GM19395 (cell line): ENCODE measurements around the gene FZD7.

Experiments used
- ATAC-seq: cut with Tn5 transposase; IDR thresholded peaks from one replicate; pipeline ENCODE4 v1.9.1; 2021; ENCODE audit warnings: mild to moderate bottlenecking, moderate library complexity; ENCODE audit not compliant: unreplicated experiment

Gene FZD7

DNA sequence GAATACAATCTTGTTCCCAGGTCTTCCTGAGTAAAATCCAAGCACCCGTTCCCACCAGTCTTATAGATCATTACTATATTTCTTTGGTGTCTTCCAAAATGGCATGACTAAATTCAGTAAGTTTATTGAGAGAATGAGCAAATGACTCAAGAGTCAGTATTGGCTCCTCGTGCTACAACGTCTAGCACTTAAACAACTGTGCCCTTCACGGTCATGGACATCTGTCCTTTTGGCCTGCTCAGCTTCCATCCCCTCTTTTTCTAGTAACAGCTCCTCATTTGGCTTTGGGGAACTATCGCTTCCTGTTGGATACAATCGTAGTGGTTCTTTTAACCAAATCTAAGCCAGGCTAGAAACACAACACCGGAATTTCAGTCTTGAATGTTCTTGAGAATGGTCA, 24.1 kb upstream of the FZD7 start:
- ATAC-seq: no peak

DNA sequence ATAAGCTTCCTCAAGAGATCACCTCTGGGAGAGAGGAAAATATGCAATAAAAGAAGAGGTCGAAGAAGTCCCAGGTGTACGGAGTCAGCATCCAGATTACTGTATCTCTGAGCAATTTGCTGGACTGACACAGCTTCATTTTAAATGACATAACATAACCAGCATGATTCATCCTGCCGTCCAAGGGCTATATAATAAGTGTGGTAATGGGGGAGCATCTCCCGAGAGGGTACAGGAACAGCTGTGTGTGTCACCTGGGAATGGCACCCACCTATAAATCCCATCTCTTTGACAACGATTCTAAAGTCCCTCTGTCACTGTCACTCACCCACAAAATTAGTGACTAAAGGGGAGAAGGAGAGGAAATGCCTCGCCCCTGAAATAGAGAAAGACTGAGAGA, 19.3 kb upstream of the FZD7 start:
- ATAC-seq: no peak

DNA sequence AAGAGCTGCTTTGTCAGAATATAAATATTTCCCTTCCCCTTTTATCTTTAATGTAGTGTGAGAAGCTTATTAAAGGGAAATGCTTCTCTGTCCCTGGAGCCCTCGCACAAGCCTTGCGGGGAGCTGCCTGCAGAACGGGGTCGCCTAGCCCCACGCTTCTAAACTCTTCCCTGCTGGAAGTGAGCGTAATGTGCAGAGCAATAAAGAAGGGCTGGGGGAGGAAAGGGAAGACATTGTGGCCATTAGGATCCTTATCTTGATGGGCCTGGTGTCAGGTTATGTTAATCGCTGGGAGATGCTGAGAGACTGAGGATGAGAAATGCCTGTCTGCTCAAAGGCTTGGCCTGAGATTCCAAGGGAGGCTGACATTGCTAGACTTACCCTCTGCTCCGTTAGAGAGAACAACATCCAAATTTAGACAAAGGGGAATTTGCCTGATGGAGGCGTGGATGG, 18.9 kb upstream of the FZD7 start:
- no peak for ATAC-seq

DNA sequence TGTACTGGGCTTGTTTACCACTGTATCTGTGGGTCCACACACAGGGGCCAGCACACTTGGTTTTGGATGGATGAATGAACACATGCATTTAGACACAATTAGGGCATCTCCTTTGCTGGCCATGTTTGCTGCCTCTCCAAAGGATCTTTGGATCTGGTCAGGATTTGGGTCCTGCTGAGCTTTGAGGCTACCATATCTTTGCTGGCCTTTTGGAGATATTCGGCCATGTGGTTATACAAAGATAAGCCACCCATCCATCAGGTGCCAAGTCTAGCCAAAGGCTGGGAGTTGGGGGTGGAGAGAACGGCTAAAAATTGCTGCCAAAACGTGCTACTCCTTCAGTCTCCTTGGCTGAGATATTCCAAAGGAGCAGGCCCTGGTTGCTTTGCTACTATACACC, 18.2 kb upstream of the FZD7 start:
- ATAC-seq: no peak

DNA sequence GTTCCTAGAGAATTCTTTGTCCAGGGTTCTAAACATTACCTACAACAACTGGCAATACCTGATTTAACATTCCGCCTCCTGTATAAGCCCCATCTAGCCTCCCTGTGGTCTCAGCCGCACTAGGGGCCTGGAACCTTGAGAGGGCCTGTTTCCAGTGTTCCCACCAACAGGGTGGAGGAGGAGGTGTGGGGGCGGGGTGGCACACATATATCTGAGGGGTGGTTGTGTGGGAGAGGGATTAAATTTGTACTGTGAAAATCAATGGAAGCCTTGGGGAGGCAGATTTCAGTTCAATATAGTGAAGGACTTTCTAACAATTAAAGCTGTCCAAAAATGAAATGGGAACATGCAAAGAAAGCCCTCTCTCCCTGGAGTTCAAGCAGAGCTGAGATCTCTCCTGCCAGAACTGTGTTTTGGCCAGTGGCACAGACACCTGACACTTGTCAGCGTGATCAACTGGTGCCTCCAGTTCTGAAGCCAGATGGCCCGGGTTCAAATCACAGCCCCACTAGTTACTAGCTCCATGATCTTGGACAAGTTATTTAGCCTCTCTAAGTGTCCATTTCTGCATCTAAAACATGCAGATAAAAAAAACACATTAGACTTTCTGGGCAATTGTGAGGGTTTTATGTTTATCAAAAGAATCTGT, 17.0 kb upstream of the FZD7 start:
- no peak for ATAC-seq

DNA sequence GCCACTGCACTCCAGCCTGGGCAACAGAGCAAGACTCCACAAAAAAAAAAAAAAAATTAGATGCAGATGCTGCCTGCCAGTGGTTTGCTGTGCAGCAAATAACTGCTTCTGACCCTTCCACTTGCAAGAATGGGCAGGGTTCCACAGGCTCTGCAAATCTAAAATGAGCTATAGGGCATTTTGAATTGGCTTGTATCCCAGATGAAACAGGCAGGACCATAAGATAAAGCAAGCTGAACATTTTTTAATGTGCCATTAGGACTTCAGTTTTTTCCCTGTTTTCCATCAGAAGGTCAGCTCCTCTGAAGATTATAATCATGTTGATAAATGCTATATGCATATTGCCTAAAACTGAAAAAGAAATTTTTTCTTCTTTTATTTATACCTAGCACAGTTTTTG, 15.7 kb upstream of the FZD7 start:
- no peak for ATAC-seq

DNA sequence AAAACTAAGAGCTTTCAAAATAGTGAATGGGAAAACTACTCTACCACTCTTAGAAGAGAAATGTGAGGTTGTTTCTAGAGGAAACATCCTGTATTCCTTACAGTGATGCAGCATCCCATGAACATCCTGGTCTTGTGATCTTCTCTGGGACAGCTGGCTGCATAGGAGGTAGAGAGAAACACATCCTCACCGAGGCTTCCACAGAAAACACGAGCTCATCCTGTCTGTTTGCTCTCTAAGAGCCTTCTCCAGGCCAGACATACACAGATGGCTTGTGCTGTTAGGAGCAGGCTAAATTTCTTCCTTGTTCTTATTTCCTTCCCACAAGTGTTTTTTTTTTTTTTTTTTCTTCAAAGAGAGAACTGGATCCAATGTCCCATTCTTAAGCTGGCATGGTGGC, 14.7 kb upstream of the FZD7 start:
- ATAC-seq: no peak

DNA sequence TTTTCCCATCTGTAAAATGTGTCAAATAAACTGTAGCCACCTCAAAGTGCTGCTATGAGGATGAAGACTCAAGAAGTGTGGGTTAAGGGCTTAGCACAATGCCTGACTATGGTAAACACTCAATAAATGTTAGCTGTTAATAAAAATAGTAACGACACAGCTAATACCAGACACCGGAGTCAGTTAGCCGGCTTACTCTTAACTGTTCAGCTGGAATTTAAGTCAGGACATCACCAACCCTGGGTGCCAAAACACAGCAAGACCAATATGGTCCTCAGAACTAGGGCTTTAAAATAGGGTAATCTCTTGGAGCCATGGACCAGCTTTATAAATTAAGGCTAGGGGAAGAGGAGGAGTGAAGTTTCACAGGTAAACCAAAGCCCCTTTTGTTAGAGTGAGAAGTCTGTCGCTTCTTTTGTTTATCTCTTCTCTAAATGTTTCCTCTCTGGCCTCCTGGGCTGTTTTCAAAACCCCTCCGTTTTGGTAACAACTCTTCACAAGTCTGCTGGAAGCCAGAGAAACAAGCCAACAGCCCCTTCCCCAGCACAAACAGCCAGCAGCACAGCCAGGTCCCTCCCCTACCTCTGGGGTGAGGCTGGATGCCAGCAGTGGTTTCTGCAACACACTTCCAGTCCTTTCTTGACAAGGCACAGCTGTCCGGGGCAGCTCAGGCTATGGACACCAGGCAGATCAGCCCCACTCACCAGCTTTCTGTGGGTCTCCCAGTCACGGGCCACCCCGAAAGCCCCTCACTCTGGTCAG, 13.8 kb upstream of the FZD7 start:
- no peak for ATAC-seq

DNA sequence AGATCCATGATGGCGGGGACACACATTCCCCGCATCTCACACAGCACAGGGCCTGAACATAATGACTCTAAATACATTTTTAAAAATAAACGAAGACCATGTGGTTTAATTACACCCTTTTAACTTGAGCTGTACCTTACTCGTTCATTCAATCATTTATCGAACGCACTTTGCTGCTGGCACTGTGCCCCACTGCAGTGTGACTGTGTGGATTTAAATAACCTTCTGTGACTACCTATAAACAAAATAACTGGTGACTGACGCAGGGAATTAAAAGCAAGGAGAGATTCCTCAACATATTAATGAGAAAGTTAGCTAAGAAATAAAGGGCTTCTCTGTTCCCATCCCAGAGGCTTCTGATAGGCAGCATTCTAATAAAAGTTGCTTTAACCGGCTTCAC, 10.9 kb upstream of the FZD7 start:
- no peak for ATAC-seq

DNA sequence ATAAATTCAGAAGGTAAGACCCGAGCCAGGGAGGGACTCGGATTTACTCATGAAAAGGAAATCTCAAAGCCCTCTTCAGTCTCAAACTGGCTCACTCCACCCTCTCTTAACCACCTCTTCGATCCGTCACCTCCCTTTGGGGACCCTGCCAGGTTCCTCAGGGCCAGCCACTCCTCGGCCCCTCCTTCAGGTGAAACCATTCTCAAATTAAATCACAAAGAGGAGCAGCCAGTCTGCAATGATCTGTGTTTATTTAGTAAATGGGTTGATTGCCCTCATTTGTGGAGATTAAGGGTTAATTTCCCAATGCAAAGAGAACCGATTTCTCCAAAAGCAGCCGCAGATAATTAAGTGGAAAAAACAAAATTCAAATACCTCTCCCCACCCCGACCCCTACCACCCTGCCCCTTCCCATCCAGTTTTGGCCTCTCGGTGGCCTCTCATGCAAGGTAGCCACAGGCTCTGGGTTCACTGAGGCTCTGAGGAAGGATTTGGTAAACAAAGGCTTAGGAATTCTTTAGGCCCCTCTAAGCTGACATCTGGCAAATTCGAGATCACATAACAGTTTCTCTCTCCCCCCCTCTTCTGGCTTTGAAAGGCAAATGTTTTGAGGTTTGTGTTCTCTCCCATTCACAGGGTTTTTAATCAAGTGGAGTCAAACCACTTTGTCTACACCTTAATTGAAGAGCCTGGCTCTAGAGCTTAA, 10.3 kb upstream of the FZD7 start:
- ATAC-seq: no peak

DNA sequence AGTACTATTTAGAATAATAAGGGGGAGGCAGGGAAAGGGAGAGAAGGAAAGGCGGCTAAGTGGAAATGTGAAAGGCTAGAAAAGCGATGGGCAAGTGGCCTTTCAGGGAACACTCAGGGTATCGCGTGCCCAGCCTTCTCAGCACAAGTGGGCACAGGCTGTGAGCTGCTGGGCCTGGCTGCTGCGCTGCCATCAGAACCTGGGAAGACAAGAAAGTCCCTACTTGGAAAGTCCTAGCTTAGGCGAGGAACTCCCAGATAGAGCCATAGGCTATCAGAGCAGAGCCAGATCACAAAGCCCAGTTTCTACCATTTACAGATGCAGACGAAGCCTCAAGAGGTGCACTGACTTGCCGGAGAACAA, 9.8 kb upstream of the FZD7 start:
- no peak for ATAC-seq

DNA sequence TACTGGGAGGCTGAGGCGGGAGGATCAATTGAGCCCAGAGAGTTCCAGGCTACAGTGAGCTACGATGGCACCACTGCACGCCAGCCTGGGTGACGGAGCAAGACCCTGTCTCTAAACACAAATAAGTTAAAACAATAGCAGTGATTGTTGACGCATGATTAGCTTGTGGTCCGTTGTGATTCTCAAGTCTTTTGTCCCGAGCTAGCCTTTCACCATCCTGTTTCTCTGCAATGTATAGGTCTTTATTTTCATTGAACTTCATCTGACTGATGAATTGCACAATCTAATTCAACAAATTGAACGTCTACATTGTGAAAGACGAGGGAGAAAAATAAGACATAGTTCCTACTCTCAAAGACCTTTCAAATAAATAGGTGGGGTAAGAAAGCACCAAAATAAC, 8.8 kb upstream of the FZD7 start:
- no peak for ATAC-seq

DNA sequence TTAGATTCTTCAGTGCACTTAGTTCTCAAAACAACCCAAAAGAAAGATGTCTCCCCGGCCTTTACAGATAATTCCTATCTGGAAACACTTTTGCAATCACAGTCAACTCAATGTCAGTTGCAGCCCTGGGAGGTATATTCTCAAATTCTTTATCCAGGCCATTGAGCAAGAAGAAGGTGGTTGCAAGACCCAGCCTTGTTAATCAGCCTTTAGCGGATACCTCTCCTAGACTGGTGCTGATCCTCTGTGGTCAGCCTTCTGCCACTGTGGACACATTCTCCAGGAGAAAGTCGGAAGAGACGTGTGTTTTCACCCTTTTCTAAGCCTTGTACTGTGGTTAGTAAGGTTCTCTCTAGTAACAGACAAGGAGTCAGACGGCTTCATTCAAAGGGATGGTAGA, 7.8 kb upstream of the FZD7 start:
- ATAC-seq: no peak

DNA sequence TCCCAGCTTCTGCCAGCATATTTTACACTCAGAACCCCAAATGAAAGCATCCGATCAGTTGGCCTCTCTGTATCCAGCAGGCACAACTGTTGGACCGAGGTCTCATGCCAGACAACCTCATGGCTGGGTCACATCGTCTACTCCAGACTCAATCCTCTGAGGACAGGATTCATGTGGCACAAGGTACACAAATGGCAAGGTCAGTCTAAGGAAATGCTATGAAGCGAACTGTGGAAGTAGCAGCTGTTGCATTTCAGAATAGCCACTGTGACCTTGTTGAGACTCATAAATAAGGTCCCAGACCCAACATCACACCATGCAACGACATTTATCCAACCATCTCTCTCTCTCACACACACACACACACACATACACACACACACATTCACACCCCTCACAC, 7.1 kb upstream of the FZD7 start:
- no peak for ATAC-seq

DNA sequence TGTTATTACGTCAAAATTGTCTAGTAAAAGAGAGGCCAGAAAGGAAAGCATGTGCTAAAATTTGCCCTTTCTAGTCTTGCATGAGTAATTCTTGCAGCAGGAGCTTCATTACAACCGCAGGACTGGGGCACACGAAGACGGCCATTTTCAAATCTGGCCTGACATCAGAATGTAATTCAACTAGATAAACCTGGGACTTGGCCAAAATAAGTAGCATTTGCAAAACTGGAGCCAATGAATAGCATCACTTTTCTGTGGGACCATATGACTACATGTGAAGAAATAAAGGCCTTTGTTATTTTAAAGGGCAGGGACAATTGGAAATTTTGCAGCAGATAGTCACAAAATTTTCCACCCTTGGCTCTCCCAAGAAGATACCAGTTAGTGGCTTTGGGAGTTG, 3.0 kb upstream of the FZD7 start:
- no peak for ATAC-seq

DNA sequence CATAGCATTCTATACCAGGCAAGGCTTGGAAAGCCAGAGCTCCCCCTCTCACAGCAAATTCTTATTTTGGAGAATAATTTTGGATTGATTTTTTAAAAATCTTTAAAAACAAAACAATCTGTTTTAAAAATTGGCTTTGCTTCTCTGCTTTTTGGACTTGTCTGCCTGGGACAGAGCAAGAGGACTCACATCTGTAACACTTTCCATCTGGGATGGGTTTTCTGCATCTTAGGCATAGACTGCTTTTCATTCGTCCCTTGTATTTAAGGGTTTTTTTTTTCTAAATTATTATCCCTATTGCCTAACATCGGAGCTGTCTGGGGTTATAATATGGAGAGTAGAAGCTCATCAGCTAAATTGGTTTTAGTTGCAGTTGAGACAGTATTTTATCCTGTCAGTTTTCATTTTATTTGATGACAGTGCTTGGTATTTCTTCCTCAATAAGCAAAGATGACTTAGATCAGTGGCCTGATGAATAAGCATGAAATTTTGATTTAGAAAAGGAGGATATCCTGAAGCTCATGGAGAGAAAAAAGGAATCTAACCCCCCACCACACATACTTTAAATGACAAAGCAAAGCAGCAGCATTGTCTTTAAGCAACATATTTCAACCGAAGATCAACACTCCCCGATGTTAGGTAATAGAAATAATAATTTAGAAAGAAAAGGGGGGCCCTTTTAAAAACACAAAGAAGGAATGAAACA, 2.3 kb upstream of the FZD7 start:
- ATAC-seq: no peak

DNA sequence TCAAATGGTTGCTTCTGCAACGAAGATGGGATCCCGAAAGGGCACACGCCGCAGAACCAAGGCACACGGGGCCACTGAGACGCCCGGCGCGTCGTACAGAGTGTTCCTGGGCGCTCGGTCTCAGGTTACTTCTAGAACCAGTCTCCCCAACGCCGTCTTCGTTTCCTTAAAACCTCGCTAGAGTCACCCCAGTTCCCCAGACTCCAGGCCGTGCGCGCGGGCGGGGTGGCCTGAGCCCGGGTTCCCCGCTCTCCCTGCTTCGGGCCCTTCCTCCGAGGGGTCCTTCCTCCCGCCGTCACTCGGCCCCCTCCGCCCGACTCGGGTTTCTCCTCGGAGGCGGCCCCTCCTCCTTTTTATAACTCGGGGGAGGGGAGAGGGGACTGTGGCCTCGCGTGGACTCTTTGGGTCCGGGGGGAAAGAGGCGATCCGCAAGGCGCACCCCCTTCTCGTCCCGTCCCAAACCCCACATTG, 774 bp upstream of the FZD7 start:
- peak; percentile 4 for ATAC-seq

DNA sequence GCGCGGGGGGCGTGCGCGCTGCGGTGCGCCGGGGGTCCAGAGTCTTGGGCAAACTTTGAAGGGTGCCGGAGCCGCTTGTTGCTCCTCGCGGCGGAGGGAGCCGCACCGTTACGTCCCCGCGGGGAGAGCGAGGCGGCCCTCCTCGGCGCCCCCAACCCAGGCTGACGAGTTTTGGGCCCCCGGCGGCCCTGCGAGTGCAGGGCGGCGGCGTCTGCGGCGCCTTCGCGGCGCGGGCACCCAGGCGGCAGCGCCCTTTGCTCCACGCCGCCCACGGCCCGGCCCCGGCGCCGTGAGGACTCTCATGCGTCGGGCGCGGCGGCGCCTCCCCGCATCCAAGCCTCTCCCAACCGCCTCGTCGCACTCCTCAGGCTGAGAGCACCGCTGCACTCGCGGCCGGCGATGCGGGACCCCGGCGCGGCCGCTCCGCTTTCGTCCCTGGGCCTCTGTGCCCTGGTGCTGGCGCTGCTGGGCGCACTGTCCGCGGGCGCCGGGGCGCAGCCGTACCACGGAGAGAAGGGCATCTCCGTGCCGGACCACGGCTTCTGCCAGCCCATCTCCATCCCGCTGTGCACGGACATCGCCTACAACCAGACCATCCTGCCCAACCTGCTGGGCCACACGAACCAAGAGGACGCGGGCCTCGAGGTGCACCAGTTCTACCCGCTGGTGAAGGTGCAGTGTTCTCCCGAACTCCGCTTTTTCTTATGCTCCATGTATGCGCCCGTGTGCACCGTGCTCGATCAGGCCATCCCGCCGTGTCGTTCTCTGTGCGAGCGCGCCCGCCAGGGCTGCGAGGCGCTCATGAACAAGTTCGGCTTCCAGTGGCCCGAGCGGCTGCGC, 814 bp downstream of the FZD7 start:
- peak; percentile 13 for ATAC-seq

DNA sequence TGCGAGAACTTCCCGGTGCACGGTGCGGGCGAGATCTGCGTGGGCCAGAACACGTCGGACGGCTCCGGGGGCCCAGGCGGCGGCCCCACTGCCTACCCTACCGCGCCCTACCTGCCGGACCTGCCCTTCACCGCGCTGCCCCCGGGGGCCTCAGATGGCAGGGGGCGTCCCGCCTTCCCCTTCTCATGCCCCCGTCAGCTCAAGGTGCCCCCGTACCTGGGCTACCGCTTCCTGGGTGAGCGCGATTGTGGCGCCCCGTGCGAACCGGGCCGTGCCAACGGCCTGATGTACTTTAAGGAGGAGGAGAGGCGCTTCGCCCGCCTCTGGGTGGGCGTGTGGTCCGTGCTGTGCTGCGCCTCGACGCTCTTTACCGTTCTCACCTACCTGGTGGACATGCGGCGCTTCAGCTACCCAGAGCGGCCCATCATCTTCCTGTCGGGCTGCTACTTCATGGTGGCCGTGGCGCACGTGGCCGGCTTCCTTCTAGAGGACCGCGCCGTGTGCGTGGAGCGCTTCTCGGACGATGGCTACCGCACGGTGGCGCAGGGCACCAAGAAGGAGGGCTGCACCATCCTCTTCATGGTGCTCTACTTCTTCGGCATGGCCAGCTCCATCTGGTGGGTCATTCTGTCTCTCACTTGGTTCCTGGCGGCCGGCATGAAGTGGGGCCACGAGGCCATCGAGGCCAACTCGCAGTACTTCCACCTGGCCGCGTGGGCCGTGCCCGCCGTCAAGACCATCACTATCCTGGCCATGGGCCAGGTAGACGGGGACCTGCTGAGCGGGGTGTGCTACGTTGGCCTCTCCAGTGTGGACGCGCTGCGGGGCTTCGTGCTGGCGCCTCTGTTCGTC, 1.7 kb downstream of the FZD7 start:
- ATAC-seq: no peak

DNA sequence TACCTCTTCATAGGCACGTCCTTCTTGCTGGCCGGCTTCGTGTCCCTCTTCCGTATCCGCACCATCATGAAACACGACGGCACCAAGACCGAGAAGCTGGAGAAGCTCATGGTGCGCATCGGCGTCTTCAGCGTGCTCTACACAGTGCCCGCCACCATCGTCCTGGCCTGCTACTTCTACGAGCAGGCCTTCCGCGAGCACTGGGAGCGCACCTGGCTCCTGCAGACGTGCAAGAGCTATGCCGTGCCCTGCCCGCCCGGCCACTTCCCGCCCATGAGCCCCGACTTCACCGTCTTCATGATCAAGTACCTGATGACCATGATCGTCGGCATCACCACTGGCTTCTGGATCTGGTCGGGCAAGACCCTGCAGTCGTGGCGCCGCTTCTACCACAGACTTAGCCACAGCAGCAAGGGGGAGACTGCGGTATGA, 2.3 kb downstream of the FZD7 start:
- ATAC-seq: no peak
